Peyer's patch (tissue), 4 donors: Measurements from ENCODE around the gene PCTP.

Experiments
- CTCF ChIP-seq, 6 experiments: fragments of 450-650 bp in 4 of 6; fragments of 200-600 bp in 2 of 6; sonication (generic) in 1 of 6; IDR thresholded peaks; one replicate each; pipeline ENCODE4 v1.5.1; 2017 to 2019; ENCODE audit warnings: antibody characterized with exemption in 6 of 6, mild to moderate bottlenecking in 3 of 6, moderate library complexity in 1 of 6
- POLR2A ChIP-seq, 2 donors: fragments of 450-650 bp; IDR thresholded peaks; one replicate each; pipeline ENCODE4 v1.5.1; 2017; ENCODE audit warnings: antibody characterized with exemption in 2 of 2, mild to moderate bottlenecking in 2 of 2, moderate library complexity in 2 of 2

- TF ChIP-seq CTCF (IDR thresholded peaks at IDR 0.05) (no peak), POLR2A (IDR thresholded peaks at IDR 0.05) (no peak)
Measured at GRCh38 chr17:55806745-55807495, 56.1 kb downstream of the PCTP start.
